ENCODE measurements around the gene RPH3AL.
"Not testable (repeated sequence)": the region's sequence is repeated elsewhere in the genome, so short reads cannot be mapped to it uniquely, and the experiment has no call there.

Gene RPH3AL

DNA sequence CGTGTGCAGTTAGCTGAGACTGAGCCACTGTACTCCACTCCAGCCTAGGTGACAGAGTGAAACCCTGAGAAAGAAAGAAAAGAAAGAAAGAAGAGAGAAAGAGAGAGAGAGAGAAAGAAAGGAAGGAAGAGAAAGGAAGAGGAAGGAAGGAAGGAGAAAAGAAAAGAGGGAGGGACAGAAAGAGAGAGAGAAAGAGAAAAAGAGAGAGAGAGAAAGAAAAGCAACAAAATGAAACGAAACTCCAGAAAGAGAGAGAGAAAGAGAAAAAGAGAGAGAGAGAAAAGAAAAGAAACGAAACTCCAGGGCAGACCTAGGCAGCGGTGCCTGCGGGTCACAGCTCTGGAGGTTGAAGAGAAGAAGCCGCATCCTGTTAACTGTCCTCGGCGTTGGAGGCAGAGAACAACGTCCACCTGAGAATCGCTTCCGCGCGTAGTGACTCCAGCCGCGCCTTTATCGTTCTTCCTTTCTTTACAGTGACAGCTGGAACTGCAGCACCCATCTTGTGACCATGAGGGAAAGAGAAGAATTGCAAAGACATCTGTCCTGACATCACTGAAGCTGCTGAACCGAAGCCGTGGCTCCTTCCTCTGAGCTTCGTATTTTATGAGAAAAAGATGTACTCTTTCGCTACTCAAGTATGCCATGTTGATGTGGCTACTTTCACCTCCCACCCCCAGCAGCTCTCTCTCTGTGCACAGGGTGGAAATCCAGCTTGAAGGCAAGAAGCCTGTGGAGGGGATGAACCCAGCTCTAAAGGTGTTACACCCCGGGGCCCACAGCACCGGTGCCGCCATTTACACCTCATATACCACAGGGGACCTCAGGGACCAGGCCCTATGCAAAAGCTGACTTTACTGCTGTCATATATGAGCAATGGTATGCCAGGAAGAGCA, 114.3 kb downstream of the RPH3AL start:
- DNase-seq (ENCODE audit: low spot score): no peak

DNA sequence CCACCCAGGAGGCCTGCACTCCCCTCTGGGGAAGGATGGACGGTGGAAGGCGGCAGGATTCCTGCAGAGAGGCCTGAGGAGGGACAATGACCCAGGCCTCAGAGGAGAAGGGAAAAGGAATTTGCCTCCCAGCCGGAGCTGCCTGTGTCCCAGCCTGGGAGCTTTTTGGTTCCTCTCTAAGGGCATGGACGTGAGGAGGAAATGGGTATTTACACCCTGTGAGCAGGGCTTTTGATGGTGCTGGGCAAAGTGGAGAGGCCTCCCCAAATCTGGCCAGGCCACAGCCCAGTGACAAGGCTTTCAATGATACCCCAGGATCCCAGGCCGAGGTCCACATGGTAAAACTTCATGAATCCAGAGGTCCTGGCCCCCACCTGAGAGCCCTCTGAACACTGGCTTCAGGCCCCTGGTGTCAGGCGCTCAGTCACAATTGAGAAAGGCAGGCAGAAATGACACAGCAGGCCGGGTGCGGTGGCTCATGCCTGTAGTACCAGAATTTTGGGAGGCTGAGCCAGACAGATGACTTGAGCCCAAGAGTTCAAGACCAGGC, 115.1 kb downstream of the RPH3AL start:
- no peak for DNase-seq (ENCODE audit: low spot score)

DNA sequence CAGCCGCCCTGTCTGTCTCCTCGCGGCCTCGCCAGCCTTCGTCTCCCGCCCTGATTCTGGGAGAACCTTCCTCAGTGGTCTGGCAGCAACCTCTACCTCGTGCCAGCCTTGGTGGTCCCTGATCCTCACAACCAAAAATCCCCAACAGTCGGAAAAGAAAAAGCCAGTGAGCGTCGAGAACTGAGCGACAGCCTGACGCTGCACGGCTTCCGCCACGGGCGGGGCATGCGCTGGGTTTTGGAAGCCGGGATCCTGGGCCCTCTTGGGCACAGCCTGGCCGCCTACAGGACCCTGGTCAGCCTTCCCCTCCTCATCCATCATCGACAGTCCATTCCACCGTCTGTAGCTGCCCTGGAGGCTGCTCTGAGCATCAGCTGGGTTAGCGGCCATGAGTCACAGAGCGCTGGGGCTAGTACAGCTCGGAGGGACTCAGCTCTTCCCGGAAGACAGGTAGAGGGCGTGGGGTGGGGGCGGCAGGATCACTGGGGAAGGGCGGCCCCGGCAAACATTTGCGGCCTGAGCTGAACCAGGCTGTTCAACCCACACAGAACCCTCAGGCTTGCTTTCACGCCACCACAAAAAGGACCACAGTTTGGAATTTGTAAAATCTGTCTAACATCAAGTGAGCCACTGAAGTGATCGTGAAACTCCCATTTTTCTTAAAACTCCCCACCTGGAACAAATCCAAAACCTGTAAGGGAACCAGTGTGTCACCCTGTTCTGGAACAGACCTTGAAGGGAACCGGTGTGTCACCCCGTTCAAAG, 115.8 kb downstream of the RPH3AL start:
- no peak for DNase-seq (ENCODE audit: low spot score)

DNA sequence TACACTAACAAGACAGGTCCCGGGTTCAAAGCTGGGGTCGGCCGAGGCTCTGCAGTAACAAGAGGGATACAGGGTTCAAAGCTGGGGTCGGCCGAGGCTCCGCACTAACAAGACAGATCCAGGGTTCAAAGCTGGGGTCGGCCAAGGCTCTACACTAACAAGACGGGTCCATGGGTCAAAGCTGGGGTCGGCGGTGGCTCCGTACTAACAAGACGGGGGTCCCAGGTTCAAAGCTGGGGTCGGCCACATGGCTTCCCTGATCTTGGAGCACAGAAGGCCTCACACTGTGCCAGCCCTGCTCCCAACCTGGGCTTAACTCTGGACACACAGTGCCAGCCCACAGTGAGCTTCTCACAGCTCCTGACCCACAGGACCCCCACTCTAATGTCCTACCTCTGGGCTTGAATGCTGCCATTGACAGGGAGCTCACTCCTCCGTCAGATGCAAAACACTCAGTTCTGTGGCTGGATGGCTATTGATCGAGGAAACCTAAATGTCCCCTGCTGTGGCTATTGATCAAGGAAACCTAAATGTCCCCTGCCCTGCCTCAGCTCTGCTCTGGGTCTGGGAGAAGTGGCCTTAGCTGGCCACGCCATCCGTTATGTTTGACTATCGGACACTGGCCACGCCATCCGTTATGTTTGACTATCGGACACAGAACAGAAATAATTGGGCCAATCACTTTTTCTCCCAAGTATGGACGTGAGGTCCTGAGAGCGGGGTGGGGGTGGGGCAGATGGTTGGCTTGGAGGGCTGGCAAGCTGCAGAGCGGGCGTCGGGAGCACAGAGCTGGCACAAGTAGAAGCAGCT, 116.6 kb downstream of the RPH3AL start:
- DNase-seq (ENCODE audit: low spot score): no peak

DNA sequence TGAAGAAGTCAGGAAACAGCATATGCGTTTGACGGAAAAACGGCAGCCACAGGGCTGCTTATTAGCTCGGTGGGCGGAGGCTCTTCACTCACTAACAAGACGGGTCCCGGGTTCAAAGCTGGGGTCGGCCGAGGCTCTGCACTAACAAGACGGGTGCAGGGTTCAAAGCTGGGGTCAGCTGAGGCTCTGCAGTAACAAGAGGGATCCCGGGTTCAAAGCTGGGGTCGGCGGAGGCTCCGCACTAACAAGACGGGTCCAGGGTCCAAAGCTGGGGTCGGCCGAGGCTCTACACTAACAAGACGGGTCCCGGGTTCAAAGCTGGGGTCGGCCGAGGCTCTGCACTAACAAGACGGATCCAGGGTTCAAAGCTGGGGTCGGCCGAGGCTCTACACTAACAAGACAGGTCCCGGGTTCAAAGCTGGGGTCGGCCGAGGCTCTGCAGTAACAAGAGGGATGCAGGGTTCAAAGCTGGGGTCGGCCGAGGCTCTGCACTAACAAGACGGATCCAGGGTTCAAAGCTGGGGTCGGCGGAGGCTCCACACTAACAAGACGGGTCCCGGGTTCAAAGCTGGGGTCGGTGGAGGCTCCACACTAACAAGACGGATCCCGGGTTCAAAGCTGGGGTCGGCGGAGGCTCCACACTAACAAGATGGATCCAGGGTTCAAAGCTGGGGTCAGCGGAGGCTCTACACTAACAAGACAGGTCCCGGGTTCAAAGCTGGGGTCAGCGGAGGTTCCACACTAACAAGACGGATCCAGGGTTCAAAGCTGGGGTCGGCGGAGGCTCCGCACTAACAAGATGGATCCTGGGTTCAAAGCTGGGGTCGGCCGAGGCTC, 117.4 kb downstream of the RPH3AL start:
- not testable (repeated sequence) for DNase-seq (ENCODE audit: low spot score)

DNA sequence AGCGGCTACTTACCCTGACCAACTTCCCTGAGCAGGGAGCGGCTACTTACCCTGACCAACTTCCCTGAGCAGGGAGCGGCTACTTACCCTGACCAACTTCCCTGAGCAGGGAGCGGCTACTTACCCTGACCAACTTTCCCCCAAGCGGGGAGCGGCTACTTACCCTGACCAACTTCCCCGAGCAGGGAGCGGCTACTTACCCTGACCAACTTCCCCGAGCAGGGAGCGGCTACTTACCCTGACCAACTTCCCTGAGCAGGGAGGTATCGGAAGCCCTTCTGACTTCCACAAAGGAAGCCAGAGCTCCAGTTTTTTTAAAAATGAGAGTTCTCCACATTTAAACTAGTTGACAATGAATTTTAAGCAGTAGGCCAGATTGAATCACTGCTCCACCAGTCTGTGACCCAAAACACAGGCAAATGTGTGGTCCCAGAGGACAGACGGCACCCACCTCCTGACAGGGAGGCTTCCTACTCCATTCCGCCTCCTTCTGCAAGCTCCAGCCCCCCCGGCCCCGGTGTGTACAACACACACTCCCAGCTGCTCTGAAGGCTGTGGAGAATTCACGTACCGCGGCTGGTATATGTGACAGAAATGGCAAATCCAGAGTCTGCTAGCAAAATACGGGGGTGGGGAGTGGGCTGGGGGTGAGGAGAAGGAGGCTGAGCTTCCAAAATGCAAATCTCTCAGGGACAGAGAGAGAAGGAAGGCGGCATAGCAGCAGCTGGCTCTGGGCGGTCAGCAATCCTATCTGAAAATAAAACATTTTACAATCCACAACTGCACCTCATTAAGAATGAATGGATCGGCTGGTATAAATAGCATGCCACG, 118.2 kb downstream of the RPH3AL start:
- not testable (repeated sequence) for DNase-seq (ENCODE audit: low spot score)

DNA sequence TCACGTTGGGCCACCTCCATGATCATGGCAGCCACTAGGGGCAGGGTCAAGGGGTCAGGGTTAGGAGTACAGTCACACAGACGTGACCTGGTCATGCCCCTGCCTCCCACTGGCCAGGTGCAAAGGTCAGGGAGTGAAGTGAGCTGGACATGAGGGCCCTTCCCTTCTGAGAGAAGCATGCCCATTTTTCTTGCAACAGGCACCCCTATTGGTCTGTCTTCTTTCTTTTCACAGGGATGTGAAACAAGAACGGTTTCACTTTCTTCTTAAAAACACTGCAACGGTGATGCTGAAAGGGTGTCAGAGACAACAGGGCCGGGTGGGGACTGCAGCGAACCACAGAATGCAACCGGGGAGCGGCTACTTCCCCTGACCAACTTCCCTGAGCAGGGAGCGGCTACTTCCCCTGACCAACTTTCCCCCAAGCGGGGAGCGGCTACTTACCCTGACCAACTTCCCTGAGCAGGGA, 119.1 kb downstream of the RPH3AL start:
- peak; percentile 12 for DNase-seq (ENCODE audit: low spot score)

DNA sequence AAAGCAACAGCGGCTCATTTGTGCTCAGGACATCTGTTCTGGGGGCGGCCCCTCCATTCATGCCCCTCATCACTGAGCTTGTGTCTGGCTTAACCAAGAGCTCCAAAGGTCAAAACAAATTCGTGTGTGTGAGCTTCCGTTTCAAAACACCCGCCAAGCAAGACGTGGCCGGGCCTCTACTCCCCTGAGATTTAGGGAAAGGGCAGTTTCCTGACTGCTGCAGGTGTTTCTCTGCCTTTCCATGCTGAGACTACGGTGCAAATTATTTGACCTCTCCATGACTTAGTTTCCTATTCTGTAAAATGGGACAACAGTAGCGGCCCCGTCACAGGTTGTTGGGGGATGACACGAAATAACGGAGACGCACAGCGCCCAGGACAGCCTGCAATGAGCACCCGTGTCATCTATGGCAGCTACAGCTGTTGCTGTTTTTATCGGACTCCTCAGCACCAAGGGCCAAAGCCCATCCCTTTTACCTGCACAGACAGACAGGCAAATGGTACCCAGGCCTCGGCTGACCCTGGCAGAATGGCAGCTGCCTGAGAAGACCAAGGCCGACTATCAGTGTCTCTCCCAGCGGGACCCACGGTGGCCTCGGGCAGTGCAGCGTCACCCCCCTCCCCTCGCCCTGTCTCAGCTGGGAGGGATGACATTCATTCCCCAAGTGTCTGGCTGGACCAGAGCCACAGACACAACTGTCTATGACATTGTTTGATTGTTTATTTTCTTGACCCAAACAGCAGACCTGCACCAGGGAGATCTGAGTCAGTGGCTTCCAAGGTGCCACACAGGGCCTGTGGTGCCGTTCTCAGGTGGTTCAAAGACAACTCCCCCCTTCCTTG, 120.4 kb downstream of the RPH3AL start:
- DNase-seq (ENCODE audit: low spot score): no peak

DNA sequence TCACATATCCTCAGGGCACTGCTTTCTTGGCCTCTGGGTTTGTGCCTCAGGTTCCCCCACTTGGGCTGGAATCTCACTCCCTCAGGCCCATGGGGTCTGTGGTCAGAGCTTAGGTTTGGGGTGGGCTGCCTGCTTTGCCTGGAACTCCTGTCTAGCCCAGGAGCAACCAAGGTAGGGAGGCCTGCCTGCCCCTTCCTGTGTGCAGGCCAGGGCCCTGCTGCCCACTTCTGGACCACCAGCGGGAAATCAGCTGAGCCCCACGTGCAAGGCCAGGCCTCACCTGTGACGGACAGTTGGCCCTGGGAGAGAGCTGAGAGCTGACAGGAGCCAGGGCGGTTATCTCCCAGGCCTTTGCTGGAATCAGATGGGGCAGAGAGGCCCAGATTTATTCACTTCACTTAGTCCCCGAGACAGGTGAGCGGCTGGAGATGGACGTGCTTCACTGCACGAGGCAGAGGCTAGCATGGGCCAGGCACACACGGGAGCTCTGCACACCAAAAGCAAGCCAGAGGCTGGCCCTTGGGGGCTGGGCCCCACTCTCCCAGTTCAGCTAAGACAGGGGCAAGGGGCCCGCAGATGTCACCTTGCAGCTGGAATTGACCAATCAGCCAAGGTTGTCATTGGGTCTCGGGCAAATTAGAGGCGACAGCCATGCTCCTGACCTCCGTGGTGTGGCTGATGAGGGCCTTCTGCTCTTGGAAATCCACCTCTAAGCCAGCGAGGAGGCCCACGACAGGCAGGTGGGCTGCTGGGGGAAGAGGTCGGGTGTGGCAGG, 121.2 kb downstream of the RPH3AL start:
- no peak for DNase-seq (ENCODE audit: low spot score)

DNA sequence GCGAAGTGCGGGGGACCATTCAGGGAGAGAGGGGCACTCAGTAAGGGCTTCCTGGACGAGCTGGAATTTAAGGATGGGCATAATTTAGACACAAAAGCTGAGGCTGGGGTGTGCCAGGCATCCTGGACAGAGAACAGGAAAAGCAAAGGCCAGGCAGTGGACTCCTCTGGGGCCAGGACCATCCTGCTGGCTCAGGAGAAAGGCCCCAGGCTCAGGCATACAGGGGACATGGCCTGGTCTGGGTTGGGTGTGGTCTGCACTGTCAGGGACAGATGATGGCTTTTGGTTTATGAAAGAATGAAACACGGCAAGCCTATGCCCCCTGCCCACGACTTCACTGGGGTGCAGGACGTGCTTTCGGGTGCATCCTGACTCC, 122.2 kb downstream of the RPH3AL start:
- no peak for DNase-seq (ENCODE audit: low spot score)

DNA sequence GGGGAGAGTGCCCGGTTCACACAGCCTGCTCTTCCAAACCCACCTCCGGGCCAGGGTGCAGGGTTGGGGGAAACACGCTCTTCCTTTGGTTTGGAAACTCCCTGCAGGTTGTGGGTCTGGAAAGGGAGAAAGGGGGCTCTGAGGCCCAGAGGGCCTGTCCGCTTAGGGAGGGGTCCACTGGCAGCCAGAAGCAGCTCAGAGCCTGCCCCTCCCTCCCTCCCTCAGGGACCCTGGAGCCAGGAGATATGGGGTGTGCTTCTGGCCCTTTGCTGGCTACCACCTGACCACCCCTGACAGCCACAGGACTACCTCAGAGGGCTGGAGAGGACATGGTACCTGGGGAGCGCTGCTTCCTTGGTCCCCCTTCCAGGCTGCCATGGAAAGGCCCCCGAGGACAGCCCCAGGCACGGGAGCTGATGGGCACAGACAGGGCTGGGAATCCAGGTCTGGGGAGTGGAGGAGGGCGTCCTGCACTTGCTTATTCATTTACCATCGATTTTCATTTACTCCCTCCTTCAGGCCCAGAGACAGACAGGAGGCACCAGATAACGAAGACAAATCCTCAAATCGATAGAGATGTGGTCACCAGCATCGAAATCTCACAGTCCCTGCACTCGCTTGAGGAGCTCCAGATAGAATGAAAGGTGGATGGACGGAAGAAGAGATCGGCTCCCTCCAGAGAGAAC, 122.8 kb downstream of the RPH3AL start:
- no peak for DNase-seq (ENCODE audit: low spot score)

DNA sequence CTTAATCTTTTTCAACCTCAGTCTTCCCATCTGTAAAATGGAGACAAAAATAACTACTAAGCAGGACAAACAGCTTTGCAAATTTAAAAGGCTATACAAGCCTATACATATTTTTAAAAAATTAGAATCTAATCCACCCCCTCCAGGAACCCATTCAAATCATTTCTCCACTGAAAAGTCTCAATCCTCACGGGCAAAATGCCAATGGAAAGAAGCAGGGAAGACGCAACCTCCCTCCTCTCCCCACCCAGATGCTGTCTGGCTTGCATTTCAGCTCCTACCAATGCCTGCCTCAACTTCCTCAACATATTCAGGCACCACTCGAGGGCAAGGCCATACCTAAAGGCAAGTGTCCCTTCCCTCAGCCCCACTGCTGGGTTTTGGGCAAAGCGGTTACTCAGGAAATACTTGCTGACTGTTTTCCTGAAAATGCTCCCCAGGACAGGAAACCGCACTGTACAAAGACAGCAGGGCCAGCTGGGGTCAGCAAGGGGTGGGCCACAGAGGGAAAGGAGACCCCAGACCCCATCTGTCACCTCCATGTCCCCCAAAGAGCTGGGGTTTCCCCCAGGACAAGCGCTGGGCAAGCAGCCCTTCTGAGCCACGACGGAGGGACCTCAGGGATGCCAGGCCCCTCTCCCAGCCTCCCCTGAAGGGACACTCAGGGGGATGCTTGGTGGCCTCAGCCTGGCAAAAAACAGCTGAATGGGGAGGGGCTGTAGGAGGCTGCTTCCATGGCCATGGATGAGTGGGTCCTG, 123.5 kb downstream of the RPH3AL start:
- DNase-seq (ENCODE audit: low spot score): no peak

DNA sequence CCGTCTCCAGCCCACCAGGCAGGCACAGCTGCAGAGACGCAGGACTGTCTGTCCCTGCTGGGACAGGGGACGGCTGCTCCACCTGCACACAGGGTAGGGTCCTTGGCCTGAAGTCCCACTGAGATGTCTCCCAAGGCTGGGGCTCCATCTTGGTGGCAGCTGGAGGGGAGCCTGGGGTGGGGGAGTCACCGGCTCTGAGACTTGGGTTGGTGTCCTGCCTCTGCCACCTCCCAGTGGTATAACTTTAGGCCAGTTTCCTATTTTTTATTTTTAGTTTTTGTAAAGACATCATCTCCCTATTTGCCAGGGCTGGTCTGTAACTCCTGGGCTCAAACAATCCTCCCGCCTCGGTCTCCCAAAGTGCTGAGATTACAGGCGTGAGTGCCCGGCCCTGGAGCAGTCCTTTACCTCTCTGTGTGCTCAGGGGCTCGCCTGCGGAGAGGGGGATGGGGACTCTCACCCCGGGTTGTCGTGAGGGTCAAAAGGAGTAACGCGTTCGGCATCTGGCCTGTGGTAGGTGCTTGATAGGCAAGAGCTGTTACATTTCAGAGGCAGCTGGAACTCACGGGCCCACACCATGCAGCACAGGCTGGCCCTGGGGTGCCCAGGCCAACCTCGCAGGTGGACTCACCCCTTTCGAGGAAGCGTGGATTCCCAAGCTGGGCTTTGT, 124.5 kb downstream of the RPH3AL start:
- no peak for DNase-seq (ENCODE audit: low spot score)

DNA sequence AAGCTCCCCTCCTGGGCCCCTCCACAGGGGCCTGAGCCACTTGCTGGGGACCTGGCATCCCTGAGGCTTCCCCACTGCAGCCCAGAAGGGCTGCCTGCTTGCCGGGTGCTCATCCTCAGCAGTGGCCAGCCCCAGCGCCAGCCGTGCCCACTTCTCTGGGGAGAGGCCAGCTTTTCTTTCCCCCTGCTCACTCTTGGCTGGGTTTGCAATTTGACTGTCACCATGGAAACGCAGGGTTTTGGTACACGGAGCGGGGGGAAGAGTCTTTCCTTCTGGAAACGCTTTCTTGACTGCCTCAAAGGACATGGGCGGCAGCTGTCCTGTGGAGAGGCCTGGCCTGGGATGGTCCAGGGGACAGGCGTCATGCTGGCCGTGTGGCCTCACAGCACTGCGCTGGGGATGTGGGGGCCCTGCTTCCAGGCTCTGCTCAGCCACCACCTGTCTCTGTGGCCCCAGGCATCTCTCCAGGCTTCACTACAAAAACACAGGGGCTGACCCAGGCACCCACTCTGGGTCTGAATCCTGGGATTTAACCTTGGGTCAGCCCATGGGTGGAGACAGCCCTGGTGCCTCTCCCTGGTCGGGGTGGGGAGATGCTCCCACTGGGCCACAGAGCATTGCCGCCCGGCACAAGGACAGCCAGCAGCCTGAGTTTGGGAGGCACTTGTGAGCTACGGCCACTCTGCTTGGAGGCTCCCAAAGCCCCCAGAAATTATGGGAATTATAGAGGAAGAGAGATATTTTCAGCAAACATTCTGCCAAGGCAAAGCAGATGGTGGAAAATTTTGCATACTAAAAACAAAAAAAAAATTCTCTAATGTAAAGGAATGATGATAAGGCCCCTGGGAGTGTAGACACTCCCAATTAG, 125.3 kb downstream of the RPH3AL start:
- no peak for DNase-seq (ENCODE audit: low spot score)
